HCT116 (cell line): ENCODE data around the gene SELENBP1. TPM values are rescaled to one million over a fixed set of nuclear protein-coding genes. Genes with fewer than 3 reads are reported as not detected.

Source experiments
- ATAC-seq: fragments of 200-7000 bp; cut with Tn5 transposase; 2 replicates; pipeline ENCODE4 v1.9.1; 2020; ENCODE audit warnings: mild to moderate bottlenecking, moderate library complexity
- BruUV-seq: library from RNA; stranded (reverse); fragments of 400-500 nt; replicated peaks from 2 replicates; lab custom pipeline; 2021; lab: Mats Ljungman, UMichigan
- CTCF ChIA-PET: fragments of 300-600 bp; sonication (Branson Sonifier 250); formaldehyde crosslinking; loops from one replicate; lab custom pipeline; 2021; ENCODE audit warnings: antibody characterized with exemption; lab: Charles Lee
- POLR2A ChIA-PET: fragments of 300-600, 350-600 bp; sonication (Branson Sonifier 250); formaldehyde crosslinking; loops from one replicate; lab custom pipeline; 2021; ENCODE audit warnings: antibody characterized with exemption; lab: Charles Lee
- RAD21 ChIA-PET, 2 experiments: fragments of 300-600 bp; sonication (Branson Sonifier 250); formaldehyde crosslinking; loops; one replicate each; lab custom pipeline; 2023; ENCODE audit warnings: low total read pairs in 2 of 2; ENCODE audit not compliant: uncharacterized antibody in 2 of 2, unreplicated experiment in 2 of 2, low non-redundant PET in 1 of 2; lab: Charles Lee
- DNase-seq: peaks from one replicate; pipeline ENCODE4 v3.0.0-alpha.2; 2010; ENCODE audit warnings: low read depth, low spot score
- H2AFZ ChIP-seq: fragments of 200-600 bp; shearing (Covaris generic), sonication (generic); 2 replicates; pipeline ENCODE4 v1.6.1; 2017; ENCODE audit warnings: low read depth, mixed run types, mixed read lengths, antibody characterized with exemption, low read length; ENCODE audit not compliant: poor library complexity, severe bottlenecking
- H3K27ac ChIP-seq: 2 replicates; pipeline ENCODE4 v1.5.1; 2012; ENCODE audit warnings: low read depth, low read length
- H3K27me3 ChIP-seq: fragments of 200-600 bp; sonication (generic); 2 replicates; pipeline ENCODE4 v1.6.1; 2016; ENCODE audit warnings: mixed run types, low read length, mixed read lengths; ENCODE audit not compliant: insufficient read depth
- H3K36me3 ChIP-seq, 2 experiments: fragments of 200-500 bp in 1 of 2; fragments of 200-600 bp in 1 of 2; sonication (Bioruptor generic) in 1 of 2; sonication (generic) in 1 of 2; 2 replicates each; pipeline versions ENCODE4 v1.5.1 to v1.6.1; 2014 to 2016; ENCODE audit warnings: low read length in 2 of 2, inconsistent platforms in 1 of 2, mixed read lengths in 1 of 2, mixed run types in 1 of 2; ENCODE audit not compliant: insufficient read depth in 2 of 2, control insufficient read depth in 1 of 2
- H3K4me1 ChIP-seq, 2 experiments: fragments of 200-600 bp in 1 of 2; sonication (generic) in 1 of 2; 2 replicates each; pipeline versions ENCODE4 v1.5.1 to v1.6.1; 2012 to 2017; ENCODE audit warnings: low read length in 2 of 2, inconsistent platforms in 1 of 2, mild to moderate bottlenecking in 1 of 2, mixed read lengths in 1 of 2, mixed run types in 1 of 2, moderate library complexity in 1 of 2; ENCODE audit not compliant: insufficient read depth in 2 of 2, control insufficient read depth in 1 of 2
- H3K4me2 ChIP-seq: fragments of 200-600 bp; sonication (generic); 2 replicates; pipeline ENCODE4 v1.6.1; 2017; ENCODE audit warnings: mixed run types, low read length, mixed read lengths
- H3K4me3 ChIP-seq, 2 experiments: fragments of 200-600 bp in 1 of 2; sonication (generic) in 1 of 2; replicated peaks in 1 of 2; 2 replicates each; pipeline ENCODE4 v1.5.1; 2011 to 2016; ENCODE audit warnings: low read length in 2 of 2, control low read depth in 1 of 2, low read depth in 1 of 2, mild to moderate bottlenecking in 1 of 2, mixed read lengths in 1 of 2, mixed run types in 1 of 2
- H3K79me2 ChIP-seq: fragments of 200-600 bp; sonication (generic); 2 replicates; pipeline ENCODE4 v1.6.1; 2017; ENCODE audit warnings: mild to moderate bottlenecking, mixed run types, low read length, moderate library complexity, mixed read lengths; ENCODE audit not compliant: insufficient read depth
- H3K9ac ChIP-seq: fragments of 200-600 bp; sonication (generic); 2 replicates; pipeline ENCODE4 v1.6.1; 2016; ENCODE audit warnings: low read length, mixed read lengths
- H3K9me2 ChIP-seq: fragments of 200-600 bp; sonication (generic), shearing (Covaris generic); 2 replicates; pipeline ENCODE4 v1.6.1; 2017; ENCODE audit warnings: mixed run types, mild to moderate bottlenecking, moderate library complexity; ENCODE audit not compliant: insufficient read depth
- H3K9me3 ChIP-seq, 2 experiments: fragments of 200-500 bp in 1 of 2; fragments of 200-600 bp in 1 of 2; sonication (Bioruptor generic) in 1 of 2; sonication (generic) in 1 of 2; 2 replicates each; pipeline ENCODE4 v1.6.1; 2014 to 2017; ENCODE audit warnings: low read length in 2 of 2, mixed read lengths in 2 of 2, inconsistent platforms in 1 of 2, low read depth in 1 of 2, mild to moderate bottlenecking in 1 of 2, mixed run types in 1 of 2, moderate library complexity in 1 of 2; ENCODE audit not compliant: control insufficient read depth in 1 of 2, insufficient read depth in 1 of 2
- H4K20me1 ChIP-seq: fragments of 200-600 bp; sonication (generic), shearing (Covaris generic); 2 replicates; pipeline ENCODE4 v1.6.1; 2017; ENCODE audit warnings: mixed run types, mild to moderate bottlenecking, moderate library complexity; ENCODE audit not compliant: insufficient read depth
- ATF3 ChIP-seq: IDR thresholded peaks from 2 replicates; pipeline ENCODE4 v1.6.1; 2012
- CBX3 ChIP-seq: IDR thresholded peaks from 2 replicates; pipeline ENCODE4 v1.6.1; 2012; ENCODE audit warnings: low read depth
- CEBPB ChIP-seq: IDR thresholded peaks from 2 replicates; pipeline ENCODE4 v1.6.1; 2012; ENCODE audit warnings: low read depth
- ELF1 ChIP-seq: IDR thresholded peaks from 2 replicates; pipeline ENCODE4 v1.6.1; 2012; ENCODE audit warnings: low read depth, borderline replicate concordance
- JUND ChIP-seq: IDR thresholded peaks from 2 replicates; pipeline ENCODE4 v1.6.1; 2012
- MAX ChIP-seq: IDR thresholded peaks from 2 replicates; pipeline ENCODE4 v1.6.1; 2012
- POLR2A ChIP-seq: IDR thresholded peaks from 2 replicates; pipeline ENCODE4 v1.7.0; 2011; ENCODE audit warnings: borderline replicate concordance; ENCODE audit not compliant: insufficient read depth, insufficient read length; ENCODE audit errors: extremely low read depth
- POLR2AphosphoS5 ChIP-seq: IDR thresholded peaks from 2 replicates; pipeline ENCODE4 v1.6.1; 2011; ENCODE audit warnings: mild to moderate bottlenecking, low read depth, low read length, moderate library complexity
- REST ChIP-seq: IDR thresholded peaks from 2 replicates; pipeline ENCODE4 v1.6.1; 2012; ENCODE audit warnings: low read depth
- SP1 ChIP-seq: IDR thresholded peaks from 2 replicates; pipeline ENCODE4 v1.6.1; 2012; ENCODE audit warnings: low read depth
- SRF ChIP-seq: IDR thresholded peaks from 2 replicates; pipeline ENCODE4 v1.6.1; 2012; ENCODE audit warnings: low read depth
- TCF7L2 ChIP-seq: IDR thresholded peaks from 2 replicates; pipeline ENCODE4 v1.7.0; 2011; ENCODE audit warnings: borderline replicate concordance, inconsistent platforms; ENCODE audit not compliant: insufficient read depth, insufficient read length; ENCODE audit errors: extremely low read depth
- YY1 ChIP-seq: IDR thresholded peaks from 2 replicates; pipeline ENCODE4 v1.6.1; 2011; ENCODE audit warnings: low read length, low read depth, moderate library complexity, mild to moderate bottlenecking; ENCODE audit not compliant: insufficient replicate concordance; ENCODE audit errors: extremely low read depth
- ZBTB33 ChIP-seq: IDR thresholded peaks from 2 replicates; pipeline ENCODE4 v1.6.1; 2011; ENCODE audit warnings: mild to moderate bottlenecking, low read length, moderate library complexity; ENCODE audit not compliant: insufficient replicate concordance; ENCODE audit errors: extremely low read depth
- ZNF274 ChIP-seq: fragments of 200-500 bp; sonication (Bioruptor generic); IDR thresholded peaks from 2 replicates; pipeline ENCODE4 v1.6.1; 2014; ENCODE audit warnings: mild to moderate bottlenecking, low read depth, low read length, inconsistent platforms
- intact Hi-C: fragments of 100-400 bp; cut with micrococcal nuclease; formaldehyde crosslinking; loops from 2 replicates; pipeline ENCODE4 v1.10.0; 2022
- total RNA-seq: library from RNA; stranded (reverse); gene quantifications from one replicate; pipeline ENCODE4 v1.2.1, GENCODE V29; 2021; ENCODE audit not compliant: unreplicated experiment

The SELENBP1 gene
- total RNA-seq, 1 experiment from 2014 or later = 0.42 TPM

GRCh38 chr1:151371370-151372057 lies 991 bp downstream of the SELENBP1 start:
- no peak for TF ChIP-seq YY1
- no peak for TF ChIP-seq REST
- no peak for TF ChIP-seq ATF3
- TF ChIP-seq JUND = no peak
- no peak for TF ChIP-seq CBX3
- TF ChIP-seq POLR2A = no peak
- no peak for TF ChIP-seq CEBPB
- no peak for TF ChIP-seq ZBTB33
- no peak for TF ChIP-seq TCF7L2
- TF ChIP-seq POLR2AphosphoS5 = no peak
- TF ChIP-seq SP1 = no peak
- TF ChIP-seq SRF = no peak
- TF ChIP-seq ELF1 = no peak
- TF ChIP-seq ZNF274 = no peak
- TF ChIP-seq MAX = no peak
- no peaks in the 10 kb centered on the region for H4K20me1 ChIP-seq
- BruUV-seq = no TSS peak
- no peak overlapping the region for H3K9ac ChIP-seq
- H3K4me1 ChIP-seq = peaks cover 0 to 2% of the 10 kb centered on the region in 2 experiments; a peak in 1 of 4 replicates
- CTCF ChIA-PET = no interaction called here
- RAD21 ChIA-PET = no interaction called here
- ATAC-seq (no peak), DNase-seq (no peak)
- H3K27ac ChIP-seq = no peak overlapping the region
- no peaks in the 10 kb centered on the region for H3K9me2 ChIP-seq
- no peaks in the 10 kb centered on the region for H3K36me3 ChIP-seq
- H2AFZ ChIP-seq = no peak overlapping the region
- H3K4me2 ChIP-seq = no peak overlapping the region
- H3K4me3 ChIP-seq = no peak overlapping the region
- intact Hi-C loops = no loop called here
- no peaks in the 10 kb centered on the region for H3K9me3 ChIP-seq
- no peaks in the 10 kb centered on the region for H3K79me2 ChIP-seq
- H3K27me3 ChIP-seq = no peaks in the 10 kb centered on the region
- POLR2A ChIA-PET = interaction anchor here (0.6 kb wide), 1 partner anchor 22 kb away, joined by 4 read pairs; no protein-coding TSS in a partner anchor
